Bronchial epithelial cell (primary cell): ENCODE measurements around the gene OR52B6. TPM values are rescaled to one million over a fixed set of nuclear protein-coding genes. Genes with fewer than 3 reads are reported as not detected.
"Not testable (repeated sequence)": the region's sequence is repeated elsewhere in the genome, so short reads cannot be mapped to it uniquely, and the experiment has no call there.

Source experiments
- DNase-seq: peaks from one replicate; pipeline ENCODE4 v3.0.0-alpha.2; 2010; ENCODE audit warnings: low read depth
- FAIRE-seq: peaks from 2 replicates; lab custom pipeline; 2011; peaks lifted over from hg19 to GRCh38; lab: Jason Lieb, UNC
- H3K27me3 ChIP-seq: 2 replicates; pipeline ENCODE4 v1.5.1; 2011; ENCODE audit warnings: low read length; ENCODE audit not compliant: control insufficient read depth, insufficient read depth
- H3K36me3 ChIP-seq: 2 replicates; pipeline ENCODE4 v1.5.1; 2011; ENCODE audit warnings: low read length; ENCODE audit not compliant: control insufficient read depth, insufficient read depth
- H3K4me3 ChIP-seq: 2 replicates; pipeline ENCODE4 v1.5.1; 2011; ENCODE audit warnings: mild to moderate bottlenecking, low read depth, low read length, control low read depth
- total RNA-seq: library from RNA; depleted of rRNA; stranded (reverse); fragments of >200 nt; gene quantifications from 2 replicates; pipeline ENCODE4 v1.2.1, GENCODE V29; 2014
- TF ChIP-seq, protein P1 (sequence below): IDR thresholded peaks from 2 replicates; pipeline ENCODE4 v1.5.1; 2011; ENCODE audit warnings: mild to moderate bottlenecking, moderate library complexity, low read length, control low read depth, inconsistent platforms; ENCODE audit not compliant: insufficient read depth, severe bottlenecking

The OR52B6 gene
- total RNA-seq, 1 donor from 2014 or later = not detected

- TF ChIP-seq, protein P1, sequence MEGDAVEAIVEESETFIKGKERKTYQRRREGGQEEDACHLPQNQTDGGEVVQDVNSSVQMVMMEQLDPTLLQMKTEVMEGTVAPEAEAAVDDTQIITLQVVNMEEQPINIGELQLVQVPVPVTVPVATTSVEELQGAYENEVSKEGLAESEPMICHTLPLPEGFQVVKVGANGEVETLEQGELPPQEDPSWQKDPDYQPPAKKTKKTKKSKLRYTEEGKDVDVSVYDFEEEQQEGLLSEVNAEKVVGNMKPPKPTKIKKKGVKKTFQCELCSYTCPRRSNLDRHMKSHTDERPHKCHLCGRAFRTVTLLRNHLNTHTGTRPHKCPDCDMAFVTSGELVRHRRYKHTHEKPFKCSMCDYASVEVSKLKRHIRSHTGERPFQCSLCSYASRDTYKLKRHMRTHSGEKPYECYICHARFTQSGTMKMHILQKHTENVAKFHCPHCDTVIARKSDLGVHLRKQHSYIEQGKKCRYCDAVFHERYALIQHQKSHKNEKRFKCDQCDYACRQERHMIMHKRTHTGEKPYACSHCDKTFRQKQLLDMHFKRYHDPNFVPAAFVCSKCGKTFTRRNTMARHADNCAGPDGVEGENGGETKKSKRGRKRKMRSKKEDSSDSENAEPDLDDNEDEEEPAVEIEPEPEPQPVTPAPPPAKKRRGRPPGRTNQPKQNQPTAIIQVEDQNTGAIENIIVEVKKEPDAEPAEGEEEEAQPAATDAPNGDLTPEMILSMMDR = no peak
- DNase-seq = no peak
- no peak overlapping the region for H3K4me3 ChIP-seq
- no peaks in the 10 kb centered on the region for H3K27me3 ChIP-seq
- no peaks in the 10 kb centered on the region for H3K36me3 ChIP-seq
- no peak for FAIRE-seq
Observed at GRCh38 chr11:5577101-5577500, 3.6 kb upstream of the OR52B6 start.

- TF ChIP-seq, protein P1 = no peak
- no peak for DNase-seq
- H3K27me3 ChIP-seq = no peaks in the 10 kb centered on the region
- no peak overlapping the region for H3K4me3 ChIP-seq
- no peaks in the 10 kb centered on the region for H3K36me3 ChIP-seq
- FAIRE-seq = no peak
Observed at GRCh38 chr11:5581014-5581413, 337 bp downstream of the OR52B6 start.

DNA sequence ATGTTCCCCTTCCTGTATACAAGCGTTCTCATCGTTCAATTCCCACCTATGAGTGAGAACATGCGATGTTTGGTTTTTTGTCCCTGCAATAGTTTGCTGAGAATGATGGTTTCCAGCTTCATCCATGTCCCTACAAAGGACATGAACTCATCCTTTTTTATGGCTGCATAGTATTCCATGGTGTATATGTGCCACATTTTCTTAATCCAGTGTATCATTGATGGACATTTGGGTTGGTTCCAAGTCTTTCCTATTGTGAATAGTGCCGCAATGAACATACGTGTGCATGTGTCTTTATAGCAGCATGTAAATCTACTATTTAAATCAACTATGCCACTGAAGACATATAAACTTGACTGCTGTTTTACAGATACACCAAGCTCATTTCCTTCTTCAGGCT is 3.8 kb downstream of the OR52B6 start:
- not testable (repeated sequence) for H3K36me3 ChIP-seq, DNase-seq, FAIRE-seq, H3K4me3 ChIP-seq, H3K27me3 ChIP-seq

GRCh38 chr11:5589906-5590305 is 9.2 kb downstream of the OR52B6 start:
- not testable (repeated sequence) for H3K36me3 ChIP-seq, H3K4me3 ChIP-seq, DNase-seq, H3K27me3 ChIP-seq, FAIRE-seq

GRCh38 chr11:5591613-5592012 is 10.9 kb downstream of the OR52B6 start:
- TF ChIP-seq, protein P1 = no peak
- Histone ChIP-seq H3K27me3 (no peaks in the 10 kb centered on the region), H3K4me3 (no peak overlapping the region), H3K36me3 (no peaks in the 10 kb centered on the region)
- DNase-seq (no peak), FAIRE-seq (no peak)

DNA sequence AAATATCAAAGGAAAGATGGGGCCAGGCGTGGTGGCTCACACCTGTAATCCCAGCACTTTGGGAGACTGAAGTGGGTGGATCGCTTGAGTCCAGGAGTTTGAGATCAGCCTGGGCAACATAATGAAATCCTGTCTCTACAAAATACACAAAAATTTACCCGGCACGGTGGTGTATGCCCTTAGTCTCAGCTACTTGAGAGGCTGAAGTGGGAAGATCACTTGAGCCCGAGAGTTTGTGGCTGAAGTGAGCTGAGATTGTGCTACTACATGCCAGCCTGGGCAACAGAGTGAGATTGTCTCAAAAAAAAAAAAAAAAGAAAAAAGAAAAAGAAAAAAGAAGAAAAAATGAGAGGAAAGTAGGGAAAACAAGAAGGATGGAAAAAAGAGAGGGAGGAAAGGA is 11.9 kb downstream of the OR52B6 start:
- no peak for FAIRE-seq
- no peak for DNase-seq
- TF ChIP-seq, protein P1 = no peak
- Histone ChIP-seq H3K4me3 (no peak overlapping the region), H3K27me3 (no peaks in the 10 kb centered on the region), H3K36me3 (no peaks in the 10 kb centered on the region)

DNA sequence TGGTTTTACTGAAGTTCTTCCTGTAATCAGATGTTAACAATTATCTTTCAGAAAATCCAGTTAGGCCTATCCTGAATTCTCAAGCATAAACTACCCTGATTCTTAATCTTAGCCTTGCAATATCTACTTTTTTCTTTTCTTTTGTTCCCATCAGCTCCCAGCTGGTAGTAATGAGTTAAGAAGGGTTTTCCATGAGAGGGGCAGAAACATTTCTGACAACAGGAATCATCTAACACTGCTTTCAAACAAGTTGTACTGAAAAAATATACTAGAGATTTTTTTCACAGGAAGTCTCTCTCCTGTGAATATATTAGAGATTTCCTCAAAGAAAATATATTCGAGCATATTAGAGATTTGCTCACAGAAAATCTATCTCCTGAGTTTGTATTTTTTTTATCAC is 12.5 kb downstream of the OR52B6 start:
- no peak for DNase-seq
- TF ChIP-seq, protein P1 = no peak
- no peaks in the 10 kb centered on the region for H3K27me3 ChIP-seq
- FAIRE-seq = no peak
- no peak overlapping the region for H3K4me3 ChIP-seq
- H3K36me3 ChIP-seq = no peaks in the 10 kb centered on the region
